Measurements from ENCODE around the gene TSNAXIP1. TPM values are rescaled to one million over a fixed set of nuclear protein-coding genes. Genes with fewer than 3 reads are reported as not detected.
"Not testable (repeated sequence)": the region's sequence is repeated elsewhere in the genome, so short reads cannot be mapped to it uniquely, and the experiment has no call there.

The TSNAXIP1 gene
- total and polyA plus RNA-seq, 3 donors from 2014 or later = 31.3 to 93.7 (median 40.4) TPM

DNA sequence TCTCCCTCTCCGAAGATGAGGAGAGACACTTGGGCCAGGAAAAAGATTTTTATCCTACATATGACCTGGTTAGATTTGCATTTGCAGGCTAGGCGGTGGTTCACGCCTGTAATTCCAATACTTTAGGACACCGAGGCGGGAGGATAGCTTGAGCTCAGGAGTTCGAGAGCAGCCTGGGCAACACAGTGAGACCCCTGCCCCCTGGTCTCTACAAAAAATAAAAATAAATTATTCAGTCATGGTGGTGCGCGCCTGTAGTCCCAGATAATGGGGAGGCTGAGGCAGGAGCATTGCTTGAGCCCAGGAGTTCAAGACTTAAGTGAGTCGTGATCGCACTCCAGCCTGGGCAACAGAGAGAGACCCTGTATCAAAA lies 27.5 kb downstream of the TSNAXIP1 start:
- 43 to 71% methylated on average over 10 of the region's 10 CpGs for WGBS, 2 donors
- intact Hi-C loops (cut with DNase I; ENCODE audit: low total_unique reads) = no loop called here
- peak overlapping the region; percentile 81 to 86 for H3K4me3 ChIP-seq

DNA sequence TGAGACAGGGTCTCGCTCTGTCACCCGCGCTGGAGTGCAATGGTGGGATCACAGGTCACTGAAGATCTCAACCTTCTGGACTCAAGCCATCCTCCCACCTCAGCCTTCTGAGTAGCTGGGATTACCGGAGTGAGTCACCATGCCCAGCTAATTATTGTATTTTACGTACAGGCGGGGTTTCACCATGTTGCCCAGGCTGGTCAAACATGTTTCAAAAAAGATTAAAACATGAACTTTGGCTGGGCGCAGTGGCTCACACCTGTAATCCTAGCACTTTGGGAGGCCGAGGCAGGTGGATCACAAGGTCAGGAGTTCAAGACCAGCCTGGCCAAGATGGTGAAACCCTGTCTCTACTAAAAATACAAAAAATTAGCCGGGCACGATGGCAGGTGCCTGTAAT lies 30.5 kb downstream of the TSNAXIP1 start:
- intact Hi-C loops (cut with DNase I; ENCODE audit: low total_unique reads); H3K27me3 ChIP-seq; H3K36me3 ChIP-seq (ENCODE audit: low read depth, missing control alignments); H3K9me3 ChIP-seq; H3K27ac ChIP-seq; DNase-seq; H3K4me1 ChIP-seq; H3K4me3 ChIP-seq: not testable (repeated sequence)
- 95 to 98% methylated on average over 10 of the region's 10 CpGs for WGBS, 2 donors

More for the DNA sequence above, 27.5 kb downstream of the TSNAXIP1 start:
- H3K27me3 ChIP-seq = no peaks in the 10 kb centered on the region
- peaks cover 4% of the 10 kb centered on the region for H3K4me1 ChIP-seq
- no peak for DNase-seq
- no peaks in the 10 kb centered on the region for H3K9me3 ChIP-seq
- peak overlapping the region in 1 of 2 donors; percentile 84 for H3K27ac ChIP-seq
- no peaks in the 10 kb centered on the region for H3K36me3 ChIP-seq (ENCODE audit: low read depth, missing control alignments)
- TF ChIP-seq, protein P1, sequence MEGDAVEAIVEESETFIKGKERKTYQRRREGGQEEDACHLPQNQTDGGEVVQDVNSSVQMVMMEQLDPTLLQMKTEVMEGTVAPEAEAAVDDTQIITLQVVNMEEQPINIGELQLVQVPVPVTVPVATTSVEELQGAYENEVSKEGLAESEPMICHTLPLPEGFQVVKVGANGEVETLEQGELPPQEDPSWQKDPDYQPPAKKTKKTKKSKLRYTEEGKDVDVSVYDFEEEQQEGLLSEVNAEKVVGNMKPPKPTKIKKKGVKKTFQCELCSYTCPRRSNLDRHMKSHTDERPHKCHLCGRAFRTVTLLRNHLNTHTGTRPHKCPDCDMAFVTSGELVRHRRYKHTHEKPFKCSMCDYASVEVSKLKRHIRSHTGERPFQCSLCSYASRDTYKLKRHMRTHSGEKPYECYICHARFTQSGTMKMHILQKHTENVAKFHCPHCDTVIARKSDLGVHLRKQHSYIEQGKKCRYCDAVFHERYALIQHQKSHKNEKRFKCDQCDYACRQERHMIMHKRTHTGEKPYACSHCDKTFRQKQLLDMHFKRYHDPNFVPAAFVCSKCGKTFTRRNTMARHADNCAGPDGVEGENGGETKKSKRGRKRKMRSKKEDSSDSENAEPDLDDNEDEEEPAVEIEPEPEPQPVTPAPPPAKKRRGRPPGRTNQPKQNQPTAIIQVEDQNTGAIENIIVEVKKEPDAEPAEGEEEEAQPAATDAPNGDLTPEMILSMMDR (IDR thresholded peaks at IDR 0.05) = no peak
- no peak for TF ChIP-seq POLR2A (IDR thresholded peaks at IDR 0.05)

DNA sequence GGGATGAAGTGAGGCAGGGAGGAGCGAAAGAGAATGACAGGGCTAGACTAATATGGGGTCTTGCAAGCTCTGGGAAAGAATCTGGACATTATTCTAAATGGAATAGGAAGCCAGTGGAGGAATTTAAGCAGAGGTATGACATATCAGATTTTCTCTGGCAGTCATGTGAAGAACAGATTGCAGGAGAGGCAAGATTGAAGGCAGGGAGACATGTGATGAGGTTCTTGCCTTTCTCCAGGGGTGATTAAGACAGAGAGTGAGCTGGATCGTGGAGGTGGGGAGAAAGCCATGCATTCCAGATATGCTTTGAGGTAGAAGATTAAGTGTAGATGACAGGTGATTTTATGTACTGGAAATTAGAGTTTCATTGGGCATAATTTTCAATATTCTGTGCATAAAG lies 31.1 kb downstream of the TSNAXIP1 start:
- Histone ChIP-seq H3K27ac (no peak overlapping the region), H3K27me3 (no peaks in the 10 kb centered on the region), H3K9me3 (no peaks in the 10 kb centered on the region), H3K36me3 (ENCODE audit: low read depth, missing control alignments) (no peaks in the 10 kb centered on the region), H3K4me3 (no peak overlapping the region), H3K4me1 (peaks cover 4% of the 10 kb centered on the region)
- WGBS, 2 donors = 90 to 93% methylated on average over 2 of the region's 2 CpGs
- TF ChIP-seq, protein P1 (IDR thresholded peaks at IDR 0.05) = no peak
- DNase-seq = no peak
- intact Hi-C loops (cut with DNase I; ENCODE audit: low total_unique reads) = no loop called here

DNA sequence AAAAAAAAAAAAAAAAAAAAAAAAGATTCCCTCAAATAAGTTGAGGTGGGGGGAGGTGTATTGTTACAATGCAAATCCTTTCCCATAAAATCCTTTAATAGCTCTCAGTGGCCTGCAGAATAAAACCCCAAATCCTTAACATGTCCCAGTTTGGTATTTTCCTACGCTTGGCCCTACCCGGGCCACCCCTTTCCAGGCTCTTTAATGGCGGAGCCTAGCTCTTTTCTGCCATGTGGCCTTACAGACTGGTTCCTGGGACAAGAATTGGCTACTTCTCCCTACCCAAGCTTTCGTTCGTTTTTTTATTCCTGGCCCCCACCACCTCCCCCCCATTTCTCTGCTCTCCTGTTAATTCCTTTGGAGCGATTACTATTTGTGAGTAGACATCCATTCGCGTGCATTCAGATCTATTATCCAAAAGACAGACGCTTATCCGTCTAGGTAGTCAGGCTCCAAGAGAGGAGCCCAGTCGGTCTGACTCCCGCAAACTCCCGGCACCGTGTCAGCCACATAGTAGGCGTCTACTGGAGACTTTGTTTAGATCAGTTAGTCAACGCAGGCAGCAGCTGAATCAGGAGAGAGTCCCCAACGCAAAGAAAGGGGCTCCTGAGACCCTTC lies 34.6 kb downstream of the TSNAXIP1 start:
- TF ChIP-seq, protein P1 (IDR thresholded peaks at IDR 0.05) = no peak
- no peak for TF ChIP-seq POLR2A (IDR thresholded peaks at IDR 0.05)
- intact Hi-C loops (cut with DNase I; ENCODE audit: low total_unique reads) = no loop called here
- no peaks in the 10 kb centered on the region for H3K9me3 ChIP-seq
- H3K4me3 ChIP-seq = peak overlapping the region; percentile 87 to 96
- no peaks in the 10 kb centered on the region for H3K36me3 ChIP-seq (ENCODE audit: low read depth, missing control alignments)
- H3K27ac ChIP-seq = peak overlapping the region; percentile 100
- peaks cover 26% of the 10 kb centered on the region for H3K4me1 ChIP-seq
- no peaks in the 10 kb centered on the region for H3K27me3 ChIP-seq
- DNase-seq = no peak
- WGBS, 2 donors = 36 to 44% methylated on average over 17 of the region's 17 CpGs

DNA sequence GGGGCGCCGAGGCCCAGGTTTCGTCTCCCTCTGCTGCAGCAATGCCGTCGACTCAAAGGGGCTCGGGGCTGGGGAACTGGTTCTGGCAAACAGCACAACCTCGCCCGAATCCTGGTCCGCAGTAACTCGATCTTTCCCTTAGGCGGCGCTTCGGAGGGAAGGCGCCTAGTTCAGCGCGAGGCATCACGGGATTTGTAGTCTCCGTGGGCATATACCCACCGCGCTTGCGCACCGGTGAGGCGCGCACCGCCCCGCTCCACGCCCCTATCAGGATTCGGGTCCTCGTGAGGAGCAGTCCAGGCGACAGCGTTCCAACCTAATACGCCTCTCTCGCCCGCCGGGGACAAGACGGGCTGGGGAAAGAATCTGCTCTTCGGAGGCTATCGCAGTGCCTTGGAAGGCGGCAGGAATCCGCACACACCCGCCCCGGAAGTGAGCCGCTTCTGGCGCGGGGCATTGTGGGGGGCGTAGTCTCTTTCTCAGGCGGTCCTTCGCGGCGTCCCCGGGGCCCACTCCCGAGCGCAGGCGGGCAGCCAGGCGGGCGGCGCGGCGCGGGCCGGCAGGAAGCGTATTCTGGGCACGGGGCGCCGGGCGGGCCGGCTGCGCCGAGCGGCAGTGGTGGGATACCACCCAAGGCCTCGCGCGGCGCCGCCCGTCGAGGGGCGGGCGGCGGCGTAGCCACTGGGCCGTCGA lies 35.3 kb downstream of the TSNAXIP1 start, which contains the start of gene THAP11:
Gene THAP11, plus strand, starts transcription at position 505 of the 693 bp plus-strand sequence. CDS start 235 bp downstream, outside the sequence.
- Histone ChIP-seq H3K36me3 (ENCODE audit: low read depth, missing control alignments) (no peaks in the 10 kb centered on the region), H3K4me1 (peaks cover 26% of the 10 kb centered on the region), H3K9me3 (no peaks in the 10 kb centered on the region), H3K27me3 (no peaks in the 10 kb centered on the region), H3K4me3 (peak within 1 kb of the TSS; percentile 87 to 96), H3K27ac (peak within 1 kb of the TSS; percentile 100)
- intact Hi-C loops (cut with DNase I; ENCODE audit: low total_unique reads) = no loop called here
- DNase-seq = peak; percentile 97
- TF ChIP-seq, protein P1 (IDR thresholded peaks at IDR 0.05) = peak; percentile 88 to 97 (median 93)
- no peak for TF ChIP-seq POLR2A (IDR thresholded peaks at IDR 0.05)
- WGBS, 2 donors = 0 to 1% methylated on average over 20 to 66 of the region's 83 CpGs
